Activated CD4-positive, alpha-beta T cell treated with anti-CD3 and anti-CD28 coated beads for 36 hours (primary cell): ENCODE measurements around the gene CPA5. TPM values are rescaled to one million over a fixed set of nuclear protein-coding genes. Genes with fewer than 3 reads are reported as not detected.

Source experiments
- ATAC-seq: fragments of 200-7000 bp; cut with Tn5 transposase; one replicate; pipeline ENCODE4 v1.10.0; 2021; ENCODE audit warnings: mild to moderate bottlenecking, moderate library complexity
- CTCF ChIA-PET: fragments of 350-600 bp; sonication (Branson Sonifier 250); formaldehyde crosslinking; loops from one replicate; lab custom pipeline; 2021; ENCODE audit warnings: antibody characterized with exemption; lab: Charles Lee
- POLR2A ChIA-PET: fragments of 350-600 bp; sonication (Branson Sonifier 250); formaldehyde crosslinking; loops from one replicate; lab custom pipeline; 2021; ENCODE audit warnings: antibody characterized with exemption, inconsistent platforms; lab: Charles Lee
- DNase-seq: peaks from one replicate; pipeline ENCODE4 v3.0.0-alpha.2; 2020
- H3K27ac Mint-ChIP-seq: one replicate; pipeline ENCODE4 v1.8.0; 2021; ENCODE audit warnings: mixed read lengths
- H3K27me3 Mint-ChIP-seq: one replicate; pipeline ENCODE4 v1.8.0; 2021; ENCODE audit warnings: mixed read lengths
- H3K36me3 Mint-ChIP-seq: one replicate; pipeline ENCODE4 v1.8.0; 2021; ENCODE audit warnings: low read depth, mixed read lengths
- H3K4me1 Mint-ChIP-seq: one replicate; pipeline ENCODE4 v1.8.0; 2021; ENCODE audit warnings: mixed read lengths
- H3K4me3 Mint-ChIP-seq: one replicate; pipeline ENCODE4 v1.8.0; 2021; ENCODE audit warnings: mild to moderate bottlenecking, moderate library complexity, mixed read lengths
- H3K9me3 Mint-ChIP-seq: one replicate; pipeline ENCODE4 v1.8.0; 2021; ENCODE audit warnings: low read depth, mixed read lengths
- intact Hi-C, 2 experiments: fragments of 100-400 bp; cut with DNase I in 1 of 2; cut with micrococcal nuclease in 1 of 2; formaldehyde crosslinking; loops; one replicate each; pipeline versions ENCODE4 v1.14.2 to v1.15.1; 2022 to 2024; cut with DNase I, micrococcal nuclease
- total RNA-seq, 2 experiments: library from RNA; stranded (reverse); gene quantifications; one replicate each; pipeline ENCODE4 v1.2.3, GENCODE V29; 2021

Gene CPA5
- total RNA-seq, 2 experiments from 2014 or later = 0.39 to 0.56 TPM

- Mint-ChIP-seq H3K4me1 (peaks cover 3% of the 10 kb centered on the region), H3K4me3 (no peak overlapping the region), H3K27me3 (no peaks in the 10 kb centered on the region), H3K9me3 (no peaks in the 10 kb centered on the region), H3K36me3 (peaks cover 17% of the 10 kb centered on the region), H3K27ac (no peak overlapping the region)
- ChIA-PET CTCF (no interaction called here), POLR2A (interaction anchor here (0.5 kb wide), 1 partner anchor 19 kb away, joined by 4 read pairs; no protein-coding TSS in a partner anchor)
- no peak for ATAC-seq
- DNase-seq = no peak
- intact Hi-C loops = no loop called here
Measured at GRCh38 chr7:130405003-130405402, 60.4 kb downstream of the CPA5 start.

GRCh38 chr7:130409067-130409711, 64.6 kb downstream of the CPA5 start:
- no peak for ATAC-seq
- Mint-ChIP-seq H3K4me3 (no peak overlapping the region), H3K4me1 (peaks cover 20% of the 10 kb centered on the region), H3K27me3 (no peaks in the 10 kb centered on the region), H3K9me3 (no peaks in the 10 kb centered on the region), H3K27ac (no peak overlapping the region), H3K36me3 (peaks cover 6% of the 10 kb centered on the region)
- CTCF ChIA-PET = interaction anchor here (0.9 kb wide), 1 partner anchor 197 kb away, joined by 3 read pairs; no protein-coding TSS in a partner anchor
- intact Hi-C loops = no loop called here
- DNase-seq = no peak
- POLR2A ChIA-PET = no interaction called here

- Mint-ChIP-seq H3K9me3 (no peaks in the 10 kb centered on the region), H3K27me3 (no peaks in the 10 kb centered on the region), H3K4me3 (no peak overlapping the region), H3K36me3 (peaks cover 6% of the 10 kb centered on the region), H3K27ac (no peak overlapping the region), H3K4me1 (peaks cover 24% of the 10 kb centered on the region)
- intact Hi-C loops = no loop called here
- CTCF ChIA-PET = interaction anchor here (0.9 kb wide), 1 partner anchor 197 kb away, joined by 3 read pairs; no protein-coding TSS in a partner anchor
- no peak for ATAC-seq
- POLR2A ChIA-PET = no interaction called here
- no peak for DNase-seq
Measured at GRCh38 chr7:130409712-130410072, 65.1 kb downstream of the CPA5 start.

- intact Hi-C loops = no loop called here
- CTCF ChIA-PET = interaction anchor here (0.6 to 1.0 kb wide), 4 partner anchors 53 to 427 kb away, joined by 3 read pairs; no protein-coding TSS in a partner anchor
Measured at GRCh38 chr7:130410868-130411541, 66.4 kb downstream of the CPA5 start.

GRCh38 chr7:130413201-130413600, 68.6 kb downstream of the CPA5 start:
- intact Hi-C loops = no loop called here
- DNase-seq (no peak), ATAC-seq (no peak)
- Mint-ChIP-seq H3K4me3 (no peak overlapping the region), H3K27me3 (no peaks in the 10 kb centered on the region), H3K4me1 (peaks cover 58% of the 10 kb centered on the region), H3K27ac (no peak overlapping the region), H3K36me3 (peaks cover 5% of the 10 kb centered on the region), H3K9me3 (no peaks in the 10 kb centered on the region)
- CTCF ChIA-PET = no interaction called here
- POLR2A ChIA-PET = no interaction called here

More at GRCh38 chr7:130410868-130411541, 66.4 kb downstream of the CPA5 start:
- ATAC-seq = no peak
- no peak overlapping the region for H3K27ac Mint-ChIP-seq
- no peaks in the 10 kb centered on the region for H3K27me3 Mint-ChIP-seq
- H3K4me1 Mint-ChIP-seq = peaks cover 36% of the 10 kb centered on the region
- no peak for DNase-seq
- peaks cover 5% of the 10 kb centered on the region for H3K36me3 Mint-ChIP-seq
- POLR2A ChIA-PET = no interaction called here
- H3K4me3 Mint-ChIP-seq = no peak overlapping the region
- no peaks in the 10 kb centered on the region for H3K9me3 Mint-ChIP-seq

GRCh38 chr7:130415006-130415405, 70.4 kb downstream of the CPA5 start:
- Mint-ChIP-seq H3K27ac (peak overlapping the region; percentile 33), H3K4me3 (no peak overlapping the region), H3K27me3 (no peaks in the 10 kb centered on the region), H3K4me1 (peaks cover 72% of the 10 kb centered on the region), H3K36me3 (peaks cover 4% of the 10 kb centered on the region), H3K9me3 (no peaks in the 10 kb centered on the region)
- no peak for ATAC-seq
- DNase-seq = no peak
- ChIA-PET CTCF (no interaction called here), POLR2A (no interaction called here)
- intact Hi-C loops = no loop called here

- ATAC-seq = peak; percentile 69
- ChIA-PET POLR2A (interaction anchor here (0.6 to 1.2 kb wide), 2 partner anchors 10 to 469 kb away, joined by 3 read pairs; no protein-coding TSS in a partner anchor), CTCF (no interaction called here)
- peak overlapping the region; percentile 86 for H3K27ac Mint-ChIP-seq
- H3K4me1 Mint-ChIP-seq = peaks cover 74% of the 10 kb centered on the region
- H3K27me3 Mint-ChIP-seq = no peaks in the 10 kb centered on the region
- H3K4me3 Mint-ChIP-seq = peak overlapping the region; percentile 20
- peaks cover 2% of the 10 kb centered on the region for H3K36me3 Mint-ChIP-seq
- peak; percentile 43 for DNase-seq
- H3K9me3 Mint-ChIP-seq = no peaks in the 10 kb centered on the region
- intact Hi-C loops = loop anchor here in 1 of 2 experiments (2.0 kb wide), 1 partner anchor 50 kb away; no protein-coding TSS in a partner anchor
Measured at GRCh38 chr7:130417213-130417612, 72.6 kb downstream of the CPA5 start.

GRCh38 chr7:130418306-130418705, 73.7 kb downstream of the CPA5 start:
- Mint-ChIP-seq H3K27ac (peak overlapping the region; percentile 86), H3K9me3 (no peaks in the 10 kb centered on the region), H3K4me3 (no peak overlapping the region), H3K4me1 (peaks cover 79% of the 10 kb centered on the region), H3K27me3 (no peaks in the 10 kb centered on the region), H3K36me3 (peaks cover 2% of the 10 kb centered on the region)
- no peak for DNase-seq
- POLR2A ChIA-PET = interaction anchor here (1.2 kb wide), 1 partner anchor 9 kb away, joined by 3 read pairs; no protein-coding TSS in a partner anchor
- CTCF ChIA-PET = interaction anchor here (1.2 kb wide), 1 partner anchor 13 kb away, joined by 3 read pairs; no protein-coding TSS in a partner anchor
- intact Hi-C loops = no loop called here
- ATAC-seq = no peak

Other genes with a start within 250 kb of the CPA5 start
- gene TMEM209, start 139.4 kb upstream of the CPA5 start, total RNA-seq = 10 to 100 TPM; 41.0 to 57.0 TPM
- not detected for gene SSMEM1, start 137.0 kb upstream of the CPA5 start, total RNA-seq
- under 1 TPM in 1 of 2 experiments, not detected in 1; 0.18 TPM for gene CPA2, start 78.0 kb upstream of the CPA5 start, total RNA-seq
- gene CPA4, start 51.7 kb upstream of the CPA5 start, total RNA-seq = not detected
- not detected for gene CPA1, start 35.7 kb downstream of the CPA5 start, total RNA-seq
- 10 to 100 TPM; 19.7 to 21.2 TPM for gene CEP41, start 96.2 kb downstream of the CPA5 start, total RNA-seq
- 1 to 10 TPM; 1.7 to 1.9 TPM for gene MEST, start 147.3 kb downstream of the CPA5 start, total RNA-seq